Astrocyte (in vitro differentiated cells and primary cell): Measurements from ENCODE around the gene PRX. TPM values are rescaled to one million over a fixed set of nuclear protein-coding genes. Genes with fewer than 3 reads are reported as not detected.
A peak's percentile ranks its signal among the peaks of the same experiment; 100 is the strongest.

ENCODE experiments used
- DNase-seq: peaks from one replicate; pipeline ENCODE4 v3.0.0-alpha.2; 2010; ENCODE audit warnings: low read depth
- FAIRE-seq: peaks from 2 replicates; lab custom pipeline; 2011; peaks lifted over from hg19 to GRCh38; lab: Jason Lieb, UNC
- H2AFZ ChIP-seq: 2 replicates; pipeline ENCODE4 v1.6.0; 2012; ENCODE audit warnings: low read depth, low read length, inconsistent platforms
- H3K27ac ChIP-seq: 2 replicates; pipeline ENCODE4 v1.5.1; 2011; ENCODE audit warnings: low read depth, low read length, inconsistent platforms
- H3K27me3 ChIP-seq: 2 replicates; pipeline ENCODE4 v1.6.0; 2011; ENCODE audit warnings: low read length, inconsistent platforms; ENCODE audit not compliant: insufficient read depth
- H3K36me3 ChIP-seq: 2 replicates; pipeline ENCODE4 v1.5.1; 2011; ENCODE audit warnings: low read length, inconsistent platforms; ENCODE audit not compliant: insufficient read depth
- H3K4me1 ChIP-seq: 2 replicates; pipeline ENCODE4 v1.5.1; 2011; ENCODE audit warnings: low read length, inconsistent platforms; ENCODE audit not compliant: insufficient read depth
- H3K4me2 ChIP-seq: 2 replicates; pipeline ENCODE4 v1.6.0; 2012; ENCODE audit warnings: low read length, inconsistent platforms
- H3K4me3 ChIP-seq: 2 replicates; pipeline ENCODE4 v1.5.1; 2011; ENCODE audit warnings: low read depth, mild to moderate bottlenecking, low read length, inconsistent platforms; ENCODE audit not compliant: insufficient read depth
- H3K79me2 ChIP-seq: 2 replicates; pipeline ENCODE4 v1.6.0; 2012; ENCODE audit warnings: mild to moderate bottlenecking, low read length, inconsistent platforms; ENCODE audit not compliant: insufficient read depth
- H3K9ac ChIP-seq: 2 replicates; pipeline ENCODE4 v1.6.0; 2012; ENCODE audit warnings: mild to moderate bottlenecking, low read length, inconsistent platforms
- H3K9me3 ChIP-seq: 2 replicates; pipeline ENCODE4 v1.5.1; 2012; ENCODE audit warnings: low read depth, mild to moderate bottlenecking, low read length, inconsistent platforms; ENCODE audit not compliant: insufficient read depth
- H4K20me1 ChIP-seq: 2 replicates; pipeline ENCODE4 v1.6.0; 2012; ENCODE audit warnings: low read length, inconsistent platforms; ENCODE audit not compliant: insufficient read depth
- H3K27ac Mint-ChIP-seq: one replicate; pipeline ENCODE4 v1.8.0; 2021; ENCODE audit warnings: mild to moderate bottlenecking, mixed read lengths; ENCODE audit not compliant: unreplicated experiment
- H3K27me3 Mint-ChIP-seq: one replicate; pipeline ENCODE4 v1.8.0; 2021; ENCODE audit warnings: low read depth, mixed read lengths; ENCODE audit not compliant: unreplicated experiment
- H3K36me3 Mint-ChIP-seq: one replicate; pipeline ENCODE4 v1.8.0; 2021; ENCODE audit warnings: low read depth, mixed read lengths; ENCODE audit not compliant: unreplicated experiment
- H3K4me1 Mint-ChIP-seq: one replicate; pipeline ENCODE4 v1.8.0; 2021; ENCODE audit warnings: low read depth, mixed read lengths; ENCODE audit not compliant: unreplicated experiment
- H3K4me3 Mint-ChIP-seq: one replicate; pipeline ENCODE4 v1.8.0; 2021; ENCODE audit warnings: mild to moderate bottlenecking, moderate library complexity, mixed read lengths; ENCODE audit not compliant: unreplicated experiment
- H3K9me3 Mint-ChIP-seq: one replicate; pipeline ENCODE4 v1.8.0; 2021; ENCODE audit warnings: mild to moderate bottlenecking, mixed read lengths; ENCODE audit not compliant: unreplicated experiment
- EZH2 ChIP-seq: IDR thresholded peaks from 2 replicates; pipeline ENCODE4 v1.6.1; 2012; ENCODE audit warnings: mild to moderate bottlenecking, low read length, inconsistent platforms; ENCODE audit not compliant: insufficient read depth
- total RNA-seq: library from RNA; stranded (reverse); gene quantifications from 2 replicates; pipeline ENCODE4 v1.2.1, GENCODE V29; 2021
- TF ChIP-seq, protein P1 (sequence below): IDR thresholded peaks from 2 replicates; pipeline ENCODE4 v1.5.1; 2011; ENCODE audit warnings: low read depth, mild to moderate bottlenecking, inconsistent platforms, low read length, moderate library complexity; ENCODE audit not compliant: insufficient read depth

PRX gene
- total RNA-seq, 1 donor from 2014 or later, result 1.5 TPM

DNA sequence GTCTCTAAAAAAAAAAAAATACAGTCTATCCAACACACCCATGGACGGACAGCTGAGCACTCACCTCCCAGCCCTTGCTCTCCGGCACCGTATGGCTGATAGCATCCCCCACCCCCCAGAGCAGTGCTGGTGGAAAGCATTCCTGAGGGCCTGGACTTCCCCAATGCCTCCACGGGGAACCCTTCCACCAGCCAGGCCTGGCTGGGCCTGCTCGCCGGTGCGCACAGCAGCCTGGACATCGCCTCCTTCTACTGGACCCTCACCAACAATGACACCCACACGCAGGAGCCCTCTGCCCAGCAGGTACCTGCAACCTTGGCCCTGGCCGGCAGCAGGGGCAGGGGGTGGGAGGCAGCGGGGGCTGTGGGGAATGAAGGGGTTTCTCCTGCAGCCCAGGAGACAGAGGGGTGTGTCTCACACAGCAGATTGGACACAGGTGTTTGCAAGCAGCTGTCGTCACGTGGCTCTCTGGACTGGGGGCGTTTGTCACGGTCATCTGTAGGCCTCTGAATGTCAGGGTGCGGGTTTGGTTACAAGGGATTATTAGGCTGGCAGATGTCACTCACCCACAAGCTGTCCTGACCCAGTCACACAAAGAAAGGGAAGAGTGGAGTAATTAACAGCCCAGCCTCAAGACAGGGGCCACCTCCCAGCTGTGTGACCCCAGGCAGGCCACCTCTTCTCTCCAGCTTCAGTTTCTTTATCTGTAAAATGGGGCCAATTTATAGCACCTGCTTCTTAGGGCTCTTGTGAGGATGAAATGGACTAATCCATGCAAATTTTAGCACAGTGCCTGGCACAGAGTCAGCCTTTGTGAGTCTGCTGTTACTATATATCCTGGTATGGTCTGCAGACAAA lies 45.4 kb downstream of the PRX start:
- H3K9me3 Mint-ChIP-seq, result no peaks in the 10 kb centered on the region
- peak overlapping the region; percentile 43 for H3K27ac Mint-ChIP-seq
- H3K4me2 ChIP-seq, result no peak overlapping the region
- no peak overlapping the region for H3K27ac ChIP-seq
- no peaks in the 10 kb centered on the region for H3K27me3 Mint-ChIP-seq
- H3K9me3 ChIP-seq, result no peaks in the 10 kb centered on the region
- H2AFZ ChIP-seq, result no peak overlapping the region
- peak overlapping the region; percentile 89 for H3K4me3 Mint-ChIP-seq
- peaks cover 3% of the 10 kb centered on the region for H3K36me3 ChIP-seq
- peaks cover 12% of the 10 kb centered on the region for H3K36me3 Mint-ChIP-seq
- no peak overlapping the region for H3K4me3 ChIP-seq
- no peaks in the 10 kb centered on the region for H3K27me3 ChIP-seq
- TF ChIP-seq, protein P1, sequence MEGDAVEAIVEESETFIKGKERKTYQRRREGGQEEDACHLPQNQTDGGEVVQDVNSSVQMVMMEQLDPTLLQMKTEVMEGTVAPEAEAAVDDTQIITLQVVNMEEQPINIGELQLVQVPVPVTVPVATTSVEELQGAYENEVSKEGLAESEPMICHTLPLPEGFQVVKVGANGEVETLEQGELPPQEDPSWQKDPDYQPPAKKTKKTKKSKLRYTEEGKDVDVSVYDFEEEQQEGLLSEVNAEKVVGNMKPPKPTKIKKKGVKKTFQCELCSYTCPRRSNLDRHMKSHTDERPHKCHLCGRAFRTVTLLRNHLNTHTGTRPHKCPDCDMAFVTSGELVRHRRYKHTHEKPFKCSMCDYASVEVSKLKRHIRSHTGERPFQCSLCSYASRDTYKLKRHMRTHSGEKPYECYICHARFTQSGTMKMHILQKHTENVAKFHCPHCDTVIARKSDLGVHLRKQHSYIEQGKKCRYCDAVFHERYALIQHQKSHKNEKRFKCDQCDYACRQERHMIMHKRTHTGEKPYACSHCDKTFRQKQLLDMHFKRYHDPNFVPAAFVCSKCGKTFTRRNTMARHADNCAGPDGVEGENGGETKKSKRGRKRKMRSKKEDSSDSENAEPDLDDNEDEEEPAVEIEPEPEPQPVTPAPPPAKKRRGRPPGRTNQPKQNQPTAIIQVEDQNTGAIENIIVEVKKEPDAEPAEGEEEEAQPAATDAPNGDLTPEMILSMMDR, result no peak
- TF ChIP-seq EZH2, result no peak
- peaks cover 24% of the 10 kb centered on the region for H4K20me1 ChIP-seq
- FAIRE-seq (no peak), DNase-seq (no peak)
- H3K4me1 Mint-ChIP-seq, result peaks cover 16% of the 10 kb centered on the region
- H3K4me1 ChIP-seq, result peaks cover 13% of the 10 kb centered on the region
- no peaks in the 10 kb centered on the region for H3K79me2 ChIP-seq
- no peak overlapping the region for H3K9ac ChIP-seq

- Mint-ChIP-seq H3K36me3 (peaks cover 11% of the 10 kb centered on the region), H3K9me3 (no peaks in the 10 kb centered on the region), H3K27ac (peak overlapping the region; percentile 43), H3K4me3 (peak overlapping the region; percentile 89), H3K27me3 (no peaks in the 10 kb centered on the region), H3K4me1 (peaks cover 16% of the 10 kb centered on the region)
- Histone ChIP-seq H3K27me3 (no peaks in the 10 kb centered on the region), H3K4me2 (peak overlapping the region; percentile 83), H3K27ac (peak overlapping the region; percentile 34), H4K20me1 (peaks cover 21% of the 10 kb centered on the region), H3K9ac (peak overlapping the region; percentile 73), H3K79me2 (no peaks in the 10 kb centered on the region), H2AFZ (peak overlapping the region; percentile 42), H3K4me1 (peaks cover 13% of the 10 kb centered on the region), H3K4me3 (peak overlapping the region; percentile 61), H3K36me3 (peaks cover 3% of the 10 kb centered on the region), H3K9me3 (no peaks in the 10 kb centered on the region)
- no peak for FAIRE-seq
- TF ChIP-seq, protein P1, result no peak
- no peak for TF ChIP-seq EZH2
- DNase-seq, result peak; percentile 48
These were observed 46.2 kb downstream of the PRX start for GRCh38 chr19:40366697-40367561.
